ENCODE measurements around the gene SLC39A3.

- TF ChIP-seq, protein P1, sequence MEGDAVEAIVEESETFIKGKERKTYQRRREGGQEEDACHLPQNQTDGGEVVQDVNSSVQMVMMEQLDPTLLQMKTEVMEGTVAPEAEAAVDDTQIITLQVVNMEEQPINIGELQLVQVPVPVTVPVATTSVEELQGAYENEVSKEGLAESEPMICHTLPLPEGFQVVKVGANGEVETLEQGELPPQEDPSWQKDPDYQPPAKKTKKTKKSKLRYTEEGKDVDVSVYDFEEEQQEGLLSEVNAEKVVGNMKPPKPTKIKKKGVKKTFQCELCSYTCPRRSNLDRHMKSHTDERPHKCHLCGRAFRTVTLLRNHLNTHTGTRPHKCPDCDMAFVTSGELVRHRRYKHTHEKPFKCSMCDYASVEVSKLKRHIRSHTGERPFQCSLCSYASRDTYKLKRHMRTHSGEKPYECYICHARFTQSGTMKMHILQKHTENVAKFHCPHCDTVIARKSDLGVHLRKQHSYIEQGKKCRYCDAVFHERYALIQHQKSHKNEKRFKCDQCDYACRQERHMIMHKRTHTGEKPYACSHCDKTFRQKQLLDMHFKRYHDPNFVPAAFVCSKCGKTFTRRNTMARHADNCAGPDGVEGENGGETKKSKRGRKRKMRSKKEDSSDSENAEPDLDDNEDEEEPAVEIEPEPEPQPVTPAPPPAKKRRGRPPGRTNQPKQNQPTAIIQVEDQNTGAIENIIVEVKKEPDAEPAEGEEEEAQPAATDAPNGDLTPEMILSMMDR (IDR thresholded peaks at IDR 0.05), result no peak
- no peak for TF ChIP-seq POLR2A (IDR thresholded peaks at IDR 0.05)
These were observed 7.5 kb upstream of the SLC39A3 start for GRCh38 chr19:2747349-2747748.

Data from upper lobe of left lung (tissue), 4 donors.